ENCODE results near the gene TCERG1L.

- TF ChIP-seq CTCF (IDR thresholded peaks at IDR 0.05) = no peak
- TF ChIP-seq POLR2A (IDR thresholded peaks at IDR 0.05) = no peak
Observed at GRCh38 chr10:131070856-131071255, 240.7 kb downstream of the TCERG1L start.

Measured in body of pancreas (tissue), 4 donors.